Activated CD4-positive, CD25-positive, alpha-beta regulatory T cell (primary cell): ENCODE measurements around the gene TXN2.
"Not testable (repeated sequence)": the region's sequence is repeated elsewhere in the genome, so short reads cannot be mapped to it uniquely, and the experiment has no call there.

Experiments used
- DNase-seq, 4 experiments: peaks; one replicate each; lab custom pipeline; 2025; lab: John Stamatoyannopoulos, UW

The TXN2 gene

DNA sequence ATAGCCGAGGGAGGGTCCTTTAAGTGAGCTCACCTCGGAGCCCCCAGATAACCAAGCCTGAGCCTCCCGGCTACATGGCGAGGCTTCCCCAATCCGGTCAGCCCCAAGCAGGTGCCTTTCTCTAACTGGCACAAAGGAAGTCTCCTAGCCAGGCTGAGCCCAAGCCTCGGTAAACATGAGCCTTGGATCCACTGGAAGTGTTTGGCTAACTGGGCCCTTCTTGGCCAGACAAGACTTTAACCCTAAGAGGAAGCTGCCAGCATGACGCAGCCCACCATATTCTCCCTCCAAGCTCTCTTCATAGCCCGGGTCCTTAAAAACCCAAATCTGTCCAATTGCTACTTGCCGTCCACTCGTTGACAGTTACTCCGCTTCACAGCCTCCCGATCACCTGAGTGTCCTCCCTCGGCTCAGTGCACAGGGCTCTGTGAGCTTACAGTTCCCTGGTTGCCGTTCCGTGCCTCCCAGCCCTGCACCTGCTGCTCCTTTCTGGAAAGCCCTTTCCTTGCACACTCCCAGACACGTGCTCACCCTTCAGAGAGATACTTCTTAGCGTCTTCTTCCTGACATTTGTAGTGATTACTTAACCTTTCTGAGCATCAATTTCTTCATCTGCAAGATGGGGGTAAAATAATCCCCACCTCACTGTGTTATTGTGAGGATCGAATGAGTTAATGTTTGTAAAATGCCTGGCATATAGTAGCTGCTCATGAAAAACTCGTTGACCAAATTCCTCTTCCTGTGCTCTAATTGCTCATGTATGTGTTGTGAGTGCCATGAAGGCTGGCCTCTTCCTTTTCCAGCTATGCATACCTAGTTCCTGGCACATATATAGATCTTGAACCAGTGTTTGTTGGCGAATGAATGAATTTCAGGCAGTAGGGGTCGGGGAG is 25.6 kb downstream of the TXN2 start:
- DNase-seq: no peak

DNA sequence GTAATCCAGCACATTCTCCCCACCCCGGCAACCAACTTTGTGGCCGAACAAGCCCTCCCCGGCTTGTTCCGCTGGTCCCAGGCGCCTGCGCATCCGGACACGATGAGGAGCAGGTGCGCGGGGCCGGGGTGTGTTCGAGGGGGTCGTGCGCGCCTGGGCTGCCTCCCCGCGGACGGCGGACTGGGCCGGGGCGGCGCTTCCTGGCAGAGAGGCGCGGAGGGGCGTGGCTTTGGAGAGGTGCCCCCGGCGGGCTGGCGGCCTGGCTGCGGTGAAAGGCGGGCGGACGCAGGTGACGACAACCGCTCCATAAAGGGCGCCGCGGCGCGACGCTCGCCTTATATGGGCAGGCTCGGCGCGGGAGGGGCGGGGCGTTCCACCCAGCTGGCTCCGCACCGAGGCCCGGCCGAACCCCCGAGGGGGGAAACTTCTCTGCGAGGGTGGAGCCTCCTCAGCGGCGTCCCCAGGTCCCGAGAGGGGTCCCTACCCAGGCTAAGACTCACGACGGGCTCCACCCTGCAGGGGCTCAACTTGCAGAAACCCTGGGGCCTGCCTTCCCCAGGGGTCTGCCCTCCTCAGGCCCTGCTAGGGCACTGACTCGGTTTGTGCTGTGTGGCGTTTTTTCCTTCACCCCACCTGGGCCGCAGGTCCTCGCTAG is 26.4 kb downstream of the TXN2 start:
- peak; percentile 84 to 88 (median 88) for DNase-seq

DNA sequence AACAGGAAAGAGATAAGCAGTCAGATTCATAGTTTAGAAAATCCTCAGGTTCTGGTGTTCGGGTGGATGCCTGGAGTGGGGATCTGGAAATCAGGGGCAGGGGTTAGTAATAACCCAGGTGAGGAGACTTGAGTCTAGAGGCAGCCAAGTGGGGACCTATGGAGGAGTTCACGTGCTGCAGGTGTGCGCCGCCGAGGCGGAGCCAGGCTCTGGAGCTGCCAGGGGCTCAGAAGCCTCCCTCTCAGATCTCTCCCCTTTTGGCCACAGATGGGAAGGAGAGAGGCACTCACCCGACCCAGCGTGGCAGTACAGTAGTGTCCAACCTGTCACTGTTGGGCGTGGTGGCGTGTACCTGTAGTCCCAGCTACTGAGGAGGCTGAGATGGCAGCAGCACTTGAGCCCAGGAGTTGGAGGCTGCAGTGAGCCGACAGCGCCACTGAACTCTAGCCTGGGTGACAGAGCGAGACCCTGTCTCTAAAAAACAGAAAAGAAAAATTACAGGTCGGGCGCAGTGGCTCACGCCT is 27.5 kb downstream of the TXN2 start:
- no peak for DNase-seq

DNA sequence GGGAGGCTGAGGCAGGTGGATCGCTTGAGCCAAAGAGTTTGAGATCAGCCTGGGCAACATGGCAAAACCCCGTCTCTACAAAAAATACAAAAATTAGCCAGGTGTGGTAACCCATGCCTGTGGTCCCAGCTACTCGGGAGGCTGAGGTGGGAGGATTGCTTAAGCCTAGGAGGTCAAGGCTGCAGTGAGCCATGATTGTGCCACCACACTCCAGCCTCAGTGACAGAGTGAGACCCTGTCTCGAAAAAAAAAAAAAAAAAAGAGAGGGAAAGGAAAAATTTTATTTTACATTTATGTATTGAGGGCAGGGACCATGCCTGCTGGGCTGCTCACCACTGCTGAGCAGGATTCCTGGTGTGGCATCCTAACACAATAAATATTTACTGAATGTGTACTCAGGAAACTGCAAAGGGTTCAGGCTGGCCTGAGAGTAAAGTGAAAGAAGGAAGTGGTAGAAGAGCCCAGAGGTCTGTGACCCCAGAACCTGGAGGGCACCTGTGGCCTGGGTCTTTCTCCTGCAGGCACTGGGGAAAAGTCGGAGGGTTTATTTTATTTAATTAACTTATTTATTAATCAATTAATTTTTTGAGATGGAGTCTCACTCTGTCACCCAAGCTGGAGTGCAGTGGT is 28.3 kb downstream of the TXN2 start:
- DNase-seq: not testable (repeated sequence)

DNA sequence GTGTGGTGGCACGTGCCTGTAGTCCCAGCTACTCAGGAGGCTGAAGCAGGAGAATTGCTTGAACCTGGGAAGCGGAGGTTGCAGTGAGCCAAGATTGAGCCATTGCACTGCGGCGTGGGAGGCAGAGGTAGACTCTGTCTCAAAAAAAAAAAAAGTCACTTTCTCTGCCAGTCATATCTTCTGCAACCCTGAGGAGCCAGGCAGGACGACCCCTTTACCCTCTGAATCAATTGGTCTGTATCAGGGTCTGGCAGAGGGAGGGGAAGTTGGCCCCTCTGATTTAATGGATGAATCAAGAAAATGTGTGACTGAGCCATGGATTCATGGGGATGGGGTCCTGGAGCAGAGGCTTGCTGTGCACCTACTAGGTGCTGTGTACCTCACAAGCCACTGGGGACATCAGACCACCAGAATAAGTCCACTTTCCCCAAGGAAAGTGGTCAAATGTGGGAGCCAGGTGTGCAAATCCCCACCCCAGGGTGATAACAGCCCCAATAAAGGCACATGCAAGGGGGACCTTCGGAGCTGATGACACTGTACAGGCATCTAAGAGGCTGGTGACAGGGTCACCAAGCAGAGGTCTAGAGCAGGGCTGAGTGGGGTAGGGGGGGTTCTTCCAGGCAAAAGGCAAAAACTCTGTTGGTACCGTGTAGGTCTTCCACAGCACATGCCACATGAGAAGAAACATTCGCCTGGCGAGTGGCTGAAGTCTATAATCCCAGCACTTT is 29.0 kb downstream of the TXN2 start:
- no peak for DNase-seq

DNA sequence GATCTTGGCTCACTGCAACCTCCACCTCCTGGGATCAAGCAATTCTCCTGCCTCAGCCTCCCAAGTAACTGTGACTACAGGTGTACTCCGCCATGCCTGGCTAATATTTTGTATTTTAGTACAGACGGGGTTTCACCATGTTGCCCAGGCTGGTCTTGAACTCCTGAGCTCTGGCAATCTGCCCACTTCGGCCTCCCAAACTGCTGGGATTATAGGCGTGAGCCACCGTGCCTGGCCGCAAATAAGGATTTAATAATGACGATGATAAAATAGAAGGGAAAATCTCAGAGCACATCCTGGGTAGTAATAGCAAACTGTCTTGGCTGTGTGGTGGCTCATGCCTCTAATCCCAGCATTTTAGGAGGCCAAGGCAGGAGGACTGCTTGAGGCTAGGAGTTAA is 30.5 kb downstream of the TXN2 start:
- not testable (repeated sequence) for DNase-seq

DNA sequence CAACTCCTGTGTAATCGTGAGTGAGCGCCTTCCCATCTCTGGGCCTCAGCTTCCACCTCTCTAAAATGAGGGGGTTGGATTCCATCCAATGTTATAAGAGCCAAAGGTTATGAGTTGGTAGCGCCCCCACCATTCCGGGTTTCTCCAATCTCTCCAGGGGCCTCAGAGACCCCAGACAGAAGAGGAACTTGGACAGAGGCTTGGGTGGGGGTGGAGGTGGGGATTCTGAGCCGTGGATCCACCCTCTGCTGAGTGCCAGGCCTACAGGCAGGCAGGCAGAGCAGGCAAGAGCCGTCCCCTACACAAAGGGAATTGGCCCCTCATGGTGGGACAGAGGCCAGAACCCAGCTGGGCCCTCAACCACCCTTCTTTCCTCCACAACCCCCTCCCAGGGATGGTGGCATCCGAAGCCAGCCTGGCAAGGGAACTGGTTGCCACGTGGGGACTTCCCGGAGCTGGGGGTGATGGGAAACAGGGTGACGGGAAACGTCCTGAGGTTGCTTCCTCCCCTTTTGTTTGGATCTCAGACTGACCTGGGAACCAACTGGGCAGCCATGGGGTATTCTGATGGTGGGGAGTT is 31.8 kb downstream of the TXN2 start:
- no peak for DNase-seq

DNA sequence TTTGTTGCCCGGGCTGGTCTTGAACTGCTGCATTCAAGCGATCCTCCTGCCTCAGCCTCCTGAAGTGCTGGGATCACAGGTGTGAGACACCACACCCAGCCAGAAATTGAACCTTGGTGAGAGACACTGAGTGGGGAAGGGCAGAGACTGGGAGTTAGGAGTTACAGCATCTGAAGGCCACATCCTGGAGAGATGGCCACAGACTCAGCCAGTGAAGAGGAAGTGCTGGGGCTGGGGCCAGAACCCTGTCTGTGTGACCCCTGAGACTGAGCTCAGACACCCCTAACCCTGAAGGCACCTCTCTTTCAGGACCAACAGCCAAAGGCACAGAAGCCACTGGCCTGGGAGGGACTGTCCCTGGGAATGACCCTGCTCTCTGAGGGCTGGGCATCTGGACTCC is 33.8 kb downstream of the TXN2 start:
- DNase-seq: no peak

DNA sequence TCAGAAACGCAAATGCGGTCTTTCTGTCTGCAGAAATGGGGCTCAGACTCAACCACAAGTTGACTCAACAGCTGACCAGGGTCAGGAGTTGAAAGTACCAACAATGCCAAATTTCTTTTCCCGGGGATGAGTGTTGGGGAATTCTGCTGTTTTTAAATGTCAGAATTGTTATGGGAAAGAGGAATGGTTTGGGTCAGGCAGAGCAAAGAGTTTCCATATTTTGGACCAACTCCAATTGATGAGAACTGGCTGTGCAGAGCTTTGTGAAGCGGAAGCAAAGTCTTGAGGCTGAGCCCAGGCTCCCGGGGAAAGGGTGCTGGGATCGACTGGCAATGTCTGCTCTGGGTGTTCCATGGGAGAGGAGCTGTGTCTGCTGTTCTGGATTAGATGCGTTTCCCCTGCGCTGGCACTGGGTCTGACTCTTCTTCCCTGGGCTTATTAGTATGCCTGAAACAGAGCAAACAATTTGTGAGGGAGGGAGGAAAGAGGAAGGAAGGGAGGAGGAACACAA is 36.2 kb downstream of the TXN2 start:
- no peak for DNase-seq

DNA sequence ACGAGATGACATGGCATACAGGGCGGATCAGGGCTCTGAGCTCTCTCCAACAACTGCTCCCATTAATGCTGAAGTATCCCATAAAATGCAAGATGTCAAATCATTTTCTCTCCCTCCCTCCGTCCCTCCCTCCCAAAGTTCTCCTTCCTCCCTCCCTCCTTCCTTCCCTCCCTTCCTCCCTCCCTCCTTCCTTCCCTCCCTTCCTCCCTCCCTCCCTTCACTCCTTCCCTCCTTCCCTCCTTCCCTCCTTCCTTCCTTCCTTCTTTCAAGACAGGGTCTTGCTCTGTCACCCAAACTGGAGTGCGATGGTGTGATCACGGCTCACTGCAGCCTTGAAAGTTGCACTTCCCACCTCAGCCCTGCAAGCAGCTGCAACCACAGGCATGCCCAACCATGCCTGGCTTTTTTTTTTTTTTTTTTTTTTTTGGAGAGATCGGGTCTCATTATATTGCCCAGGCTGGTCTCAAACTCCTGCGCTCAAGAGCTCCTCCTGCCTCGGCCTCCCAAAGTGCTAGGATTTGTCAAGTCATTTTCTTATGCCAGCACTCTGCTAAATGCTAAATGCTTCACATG is 38.2 kb downstream of the TXN2 start:
- no peak for DNase-seq

DNA sequence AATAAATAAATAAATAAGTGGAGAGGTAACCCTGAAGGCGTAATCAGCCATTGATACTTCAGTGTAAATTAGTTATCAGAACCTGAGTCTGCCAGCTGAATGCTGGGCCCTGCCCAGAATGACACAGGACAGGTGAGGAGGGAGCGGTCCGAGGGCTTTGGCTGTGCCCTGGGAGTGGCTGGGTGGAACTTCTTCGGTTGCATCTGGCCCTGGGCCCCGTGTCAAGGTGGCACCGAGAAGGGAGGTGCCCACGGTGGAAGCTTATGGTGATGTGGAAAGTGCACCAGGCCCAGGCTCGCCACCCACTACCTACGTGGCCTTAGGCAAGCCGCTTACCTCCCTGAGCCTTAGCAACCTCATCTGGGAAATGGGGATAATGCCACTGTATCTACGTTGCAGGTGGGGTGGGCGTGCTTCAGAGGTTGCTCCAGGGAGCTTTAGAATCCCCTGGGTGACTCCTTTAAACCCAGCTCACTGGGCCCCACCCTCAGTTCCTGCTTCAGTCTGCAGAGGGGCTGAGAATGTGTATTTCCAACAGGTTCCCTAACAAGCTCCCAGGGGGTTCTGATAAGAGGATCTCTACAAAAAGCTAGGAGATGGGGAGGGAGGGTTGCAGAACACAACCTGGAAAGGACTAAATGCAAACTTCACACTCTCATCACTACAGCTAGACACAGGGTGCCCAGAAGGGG is 38.8 kb downstream of the TXN2 start:
- DNase-seq: no peak

DNA sequence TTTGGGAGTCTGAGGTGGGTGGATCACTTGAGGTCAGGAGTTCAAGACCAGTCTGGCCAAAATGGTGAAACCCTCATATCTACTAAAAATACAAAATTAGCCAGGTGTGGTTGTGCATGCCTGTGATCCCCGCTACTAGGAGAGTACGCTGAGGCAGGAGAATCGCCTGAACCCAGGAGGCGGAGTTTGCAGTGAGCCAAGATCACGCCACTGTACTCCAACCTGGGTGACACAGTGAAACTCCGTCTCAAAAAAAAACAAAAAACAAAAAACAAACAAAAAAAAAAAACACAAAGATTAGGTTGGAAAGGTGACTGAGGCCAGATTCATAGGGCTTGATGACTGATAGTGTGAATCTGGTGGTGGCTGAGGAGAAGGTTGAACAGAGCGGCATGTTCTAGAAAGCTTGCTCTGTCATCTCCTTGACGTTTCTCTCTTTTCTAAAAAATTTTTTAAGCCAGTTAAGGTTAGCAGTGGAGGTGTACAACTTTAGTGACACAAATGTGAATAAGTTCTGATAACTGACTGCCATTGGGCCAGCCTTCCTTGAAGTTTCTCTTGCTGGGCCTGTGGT is 40.9 kb downstream of the TXN2 start:
- DNase-seq: no peak

DNA sequence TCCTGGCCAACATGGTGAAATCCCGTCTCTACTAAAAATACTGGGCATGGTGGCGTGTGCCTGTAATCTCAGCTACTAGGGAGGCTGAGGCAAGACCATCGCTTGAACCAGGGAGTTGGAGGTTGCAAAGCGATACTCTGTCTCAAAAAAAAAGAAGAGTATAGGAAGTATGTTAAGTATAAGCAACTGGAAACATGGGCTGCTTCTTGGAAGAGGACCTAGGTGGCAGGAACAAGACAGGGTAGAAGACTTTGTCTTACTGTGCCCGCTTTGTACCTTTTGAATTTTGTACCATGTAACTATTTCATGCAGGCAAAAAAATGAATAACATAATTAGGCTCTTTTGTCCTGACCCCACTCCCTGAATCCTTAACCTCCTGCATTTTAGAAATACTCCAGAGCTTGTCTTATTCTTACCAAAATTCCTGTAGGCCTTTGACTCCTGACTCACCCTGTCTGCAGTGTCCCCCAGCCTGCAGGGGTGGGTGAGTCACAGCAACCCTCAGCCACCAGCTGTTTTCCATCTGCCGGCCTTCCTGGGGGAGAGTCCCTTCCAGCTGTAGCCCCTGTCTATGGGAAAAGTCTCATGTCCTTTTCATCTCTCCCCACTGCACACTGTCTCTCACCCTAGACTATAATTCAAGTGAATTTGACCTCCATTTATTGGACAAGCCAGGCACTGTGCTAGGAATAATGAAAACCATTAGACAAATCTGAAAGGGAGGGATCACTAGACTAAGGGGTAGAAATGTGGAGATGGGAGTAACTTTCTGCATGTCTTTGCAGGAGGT is 41.8 kb downstream of the TXN2 start:
- DNase-seq: no peak

DNA sequence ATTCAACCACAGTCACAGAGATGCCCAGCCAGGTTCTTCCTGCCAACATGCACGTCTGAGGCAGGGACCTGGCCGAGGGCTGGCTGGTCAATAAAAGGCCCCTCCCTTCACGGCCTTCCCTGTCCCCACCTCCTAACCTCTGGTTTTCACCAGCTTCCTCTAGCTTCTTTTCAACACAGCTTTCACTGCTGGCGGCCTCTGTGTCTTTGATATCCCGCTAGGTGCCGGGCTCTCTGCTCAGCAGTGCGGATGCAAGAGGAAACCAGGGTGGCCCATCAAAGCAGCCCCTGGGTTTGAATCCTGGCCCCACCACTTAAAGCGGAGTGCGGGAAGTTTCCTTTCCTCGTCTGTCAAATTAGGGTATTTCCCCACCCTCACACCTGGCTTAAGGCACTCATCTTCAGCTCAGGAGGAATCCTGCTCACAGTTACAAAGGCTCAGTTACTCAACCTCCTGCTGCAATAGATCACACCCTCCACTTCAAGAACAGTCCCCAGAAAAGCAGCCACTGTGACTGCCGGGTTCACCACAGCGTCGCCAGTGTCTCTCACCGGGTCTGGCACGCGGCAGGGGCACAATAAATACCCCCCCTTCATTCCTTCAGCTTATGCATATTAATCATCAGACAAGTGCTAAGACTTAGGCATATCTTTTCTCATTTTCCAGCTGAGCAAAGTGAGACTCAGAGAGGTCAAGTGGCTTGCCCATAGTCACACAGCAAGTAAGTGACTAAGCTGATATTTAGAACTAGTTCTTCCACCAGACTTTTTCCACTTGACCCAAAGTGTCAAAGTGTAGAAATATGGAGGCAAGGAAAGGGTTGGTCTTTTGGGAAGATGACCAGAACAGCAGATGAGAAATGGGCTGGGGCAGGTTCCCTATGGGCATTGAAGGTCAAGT is 45.7 kb downstream of the TXN2 start:
- peak in 3 of 4 experiments; percentile 12 to 39 (median 25) for DNase-seq

DNA sequence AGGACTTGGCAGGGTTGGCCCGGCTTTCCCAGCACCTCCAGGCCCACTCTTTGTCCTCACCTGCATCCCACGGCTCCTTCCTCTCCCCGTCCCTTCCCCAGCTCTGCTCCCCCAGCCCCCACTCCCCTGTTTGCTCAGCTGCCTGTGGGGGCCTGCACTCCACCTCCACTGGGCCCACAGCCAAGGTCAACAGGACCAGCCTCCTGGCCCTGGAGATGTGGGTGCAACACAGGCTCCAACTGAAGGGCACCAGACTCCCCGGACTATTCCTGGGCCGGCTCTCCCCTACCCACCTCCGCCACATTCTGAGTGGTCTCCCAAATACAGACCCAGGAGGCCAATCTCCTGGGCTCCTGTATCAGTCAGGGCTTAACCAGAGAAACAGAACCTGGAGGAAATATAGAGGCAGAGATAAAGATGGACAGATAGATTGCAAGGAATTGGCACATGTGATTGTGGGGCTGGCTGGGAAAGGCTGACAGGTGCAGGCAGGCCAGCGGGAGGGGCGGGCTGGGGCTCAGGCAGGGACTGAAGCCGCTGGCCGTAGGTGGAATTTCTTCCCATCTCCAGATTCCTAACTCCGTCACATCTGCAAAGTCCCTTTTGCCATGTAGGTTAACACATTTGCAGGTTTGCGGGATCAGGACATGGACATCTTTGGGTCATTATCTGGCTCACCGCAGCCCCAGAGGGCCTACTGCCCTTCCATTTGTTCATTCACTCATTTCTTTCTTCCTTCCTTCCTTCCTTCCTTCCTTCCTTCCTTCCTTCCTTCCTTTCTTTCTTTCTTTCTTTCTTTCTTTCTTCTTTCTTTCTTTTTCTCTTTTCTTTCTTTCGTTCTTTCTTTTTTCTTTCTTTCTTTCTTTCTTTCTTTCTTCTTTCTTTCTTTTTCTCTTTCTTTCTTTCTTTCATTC is 47.9 kb downstream of the TXN2 start:
- no peak for DNase-seq

DNA sequence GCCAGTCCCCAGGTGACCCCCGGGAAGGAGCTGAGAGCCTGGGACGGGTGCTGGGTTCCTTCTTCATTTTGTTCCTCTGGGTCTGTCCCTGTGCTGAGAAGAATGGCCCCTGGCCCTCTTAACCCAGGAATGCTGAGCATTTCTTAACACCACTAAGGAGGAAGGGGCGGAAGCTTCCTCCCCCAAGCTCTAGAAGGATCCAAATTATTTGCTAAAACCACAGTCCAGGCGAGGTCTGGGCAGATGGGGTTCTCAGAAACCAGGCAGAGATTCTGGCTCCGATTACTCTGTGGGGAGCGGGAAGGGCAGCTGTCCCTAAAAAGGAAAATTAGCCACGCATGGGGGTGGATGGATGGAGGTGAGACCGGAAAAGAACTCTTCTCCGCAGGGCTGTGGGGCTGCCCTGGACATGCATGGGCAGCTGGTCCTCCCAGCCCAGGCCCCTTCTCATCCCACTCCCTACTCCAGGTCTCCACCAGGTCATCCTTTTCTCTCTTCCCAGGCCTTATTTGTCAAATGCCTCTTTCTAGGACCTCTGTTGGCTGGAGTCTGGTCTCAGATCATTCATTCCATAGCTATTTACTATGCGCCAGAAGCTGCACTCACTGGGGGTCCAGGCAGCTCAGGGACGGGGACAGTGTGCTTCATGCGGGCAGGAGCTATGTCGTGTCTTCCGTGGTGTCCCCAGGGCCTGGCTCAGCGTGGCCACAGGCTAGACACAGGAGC is 48.7 kb downstream of the TXN2 start:
- DNase-seq: no peak
